Measurements from ENCODE around the gene SEC31A. TPM values are rescaled to one million over a fixed set of nuclear protein-coding genes. Genes with fewer than 3 reads are reported as not detected.

SEC31A gene
- total RNA-seq, 1 donor from 2014 or later, result 210 TPM

DNA sequence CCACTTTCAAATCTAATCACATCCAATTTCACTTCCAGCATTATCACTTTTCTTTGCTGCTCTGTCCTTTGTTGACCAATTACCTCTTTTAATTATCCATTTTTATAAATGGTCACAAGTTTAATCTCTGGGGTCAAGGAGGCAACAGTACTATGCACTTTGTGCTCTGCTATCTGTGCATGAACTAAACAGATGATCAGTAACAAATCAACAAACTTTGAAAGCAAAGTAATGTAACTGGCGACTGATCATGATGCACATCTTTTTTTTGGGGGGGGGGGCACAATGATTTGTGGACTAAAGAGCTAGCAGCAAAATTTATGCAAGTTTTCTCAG, 1.5 kb upstream of the SEC31A start:
- no peaks in the 10 kb centered on the region for H3K27me3 ChIP-seq
- Mint-ChIP-seq H3K4me1 (peaks cover 33% of the 10 kb centered on the region), H3K27me3 (ENCODE audit: insufficient read depth, low read depth) (peaks cover 2% of the 10 kb centered on the region), H3K36me3 (peaks cover 16% of the 10 kb centered on the region), H3K4me3 (peak overlapping the region; percentile 99), H3K27ac (no peak overlapping the region), H3K9me3 (no peaks in the 10 kb centered on the region)
- H3K9me3 ChIP-seq (ENCODE audit: low read depth), result no peaks in the 10 kb centered on the region
- H3F3A ChIP-seq (ENCODE audit: low read depth), result peaks cover 51% of the 10 kb centered on the region
- DNase-seq (ENCODE audit: low spot score), result no peak
- H2AFZ ChIP-seq (replicated peaks), result no peak overlapping the region
- peaks cover 16% of the 10 kb centered on the region for H3K36me3 ChIP-seq
- H3K79me2 ChIP-seq (ENCODE audit: low read depth), result peaks cover 93% of the 10 kb centered on the region
- H3K27ac ChIP-seq, result peak overlapping the region; percentile 92
- H3K4me3 ChIP-seq, result peak overlapping the region; percentile 84
- peaks cover 55% of the 10 kb centered on the region for H4K20me1 ChIP-seq (ENCODE audit: low read depth)
- no peak overlapping the region for H3K9ac ChIP-seq
- H3K4me1 ChIP-seq, result peaks cover 14% of the 10 kb centered on the region
- peak overlapping the region; percentile 83 for H3K4me2 ChIP-seq
- TF ChIP-seq EZH2 (IDR thresholded peaks at IDR 0.05) (no peak), EZH2phosphoT487 (IDR thresholded peaks at IDR 0.05) (no peak)
- TF ChIP-seq, protein P1, sequence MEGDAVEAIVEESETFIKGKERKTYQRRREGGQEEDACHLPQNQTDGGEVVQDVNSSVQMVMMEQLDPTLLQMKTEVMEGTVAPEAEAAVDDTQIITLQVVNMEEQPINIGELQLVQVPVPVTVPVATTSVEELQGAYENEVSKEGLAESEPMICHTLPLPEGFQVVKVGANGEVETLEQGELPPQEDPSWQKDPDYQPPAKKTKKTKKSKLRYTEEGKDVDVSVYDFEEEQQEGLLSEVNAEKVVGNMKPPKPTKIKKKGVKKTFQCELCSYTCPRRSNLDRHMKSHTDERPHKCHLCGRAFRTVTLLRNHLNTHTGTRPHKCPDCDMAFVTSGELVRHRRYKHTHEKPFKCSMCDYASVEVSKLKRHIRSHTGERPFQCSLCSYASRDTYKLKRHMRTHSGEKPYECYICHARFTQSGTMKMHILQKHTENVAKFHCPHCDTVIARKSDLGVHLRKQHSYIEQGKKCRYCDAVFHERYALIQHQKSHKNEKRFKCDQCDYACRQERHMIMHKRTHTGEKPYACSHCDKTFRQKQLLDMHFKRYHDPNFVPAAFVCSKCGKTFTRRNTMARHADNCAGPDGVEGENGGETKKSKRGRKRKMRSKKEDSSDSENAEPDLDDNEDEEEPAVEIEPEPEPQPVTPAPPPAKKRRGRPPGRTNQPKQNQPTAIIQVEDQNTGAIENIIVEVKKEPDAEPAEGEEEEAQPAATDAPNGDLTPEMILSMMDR (IDR thresholded peaks at IDR 0.05), result no peak

DNA sequence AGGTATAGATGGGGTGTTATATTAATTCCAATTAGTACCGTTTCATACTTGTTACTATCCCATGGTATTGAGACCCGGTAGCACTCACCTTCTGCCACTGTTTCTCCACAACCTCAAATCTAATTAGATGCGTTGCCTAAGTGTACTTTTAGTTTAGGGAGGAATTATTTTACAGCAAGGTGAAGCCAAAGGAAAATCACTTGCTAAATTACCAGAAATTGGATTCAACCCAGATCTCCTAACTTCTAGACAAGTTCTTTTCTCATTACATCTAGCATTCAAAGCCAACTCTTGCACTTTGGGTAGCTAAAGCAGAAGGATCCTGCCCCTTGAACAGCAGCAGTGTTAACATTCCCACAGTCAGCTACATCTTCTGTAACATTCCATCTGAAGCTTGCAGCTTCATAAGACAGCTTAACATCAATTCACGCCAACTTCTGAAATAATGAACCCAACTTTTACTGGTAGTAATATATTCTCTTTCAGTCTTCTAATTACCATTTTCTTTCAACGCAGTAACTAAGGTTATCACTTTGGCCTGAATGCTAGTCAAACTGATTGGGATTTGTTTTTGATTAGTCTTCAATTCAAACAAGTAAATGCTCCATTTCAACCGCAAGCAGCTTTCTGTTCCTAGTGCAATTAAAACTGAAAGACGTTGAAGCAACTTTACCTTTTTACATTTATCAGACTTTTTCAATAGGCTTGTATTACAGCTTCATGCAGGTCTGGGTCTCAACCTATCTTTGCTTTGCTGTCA, 934 bp upstream of the SEC31A start:
- Histone ChIP-seq H4K20me1 (ENCODE audit: low read depth) (peaks cover 55% of the 10 kb centered on the region), H3K27me3 (no peaks in the 10 kb centered on the region), H3K4me1 (peaks cover 8% of the 10 kb centered on the region), H3F3A (ENCODE audit: low read depth) (peaks cover 51% of the 10 kb centered on the region), H3K9ac (peak overlapping the region; percentile 46), H3K4me2 (peak overlapping the region; percentile 83), H3K79me2 (ENCODE audit: low read depth) (peaks cover 93% of the 10 kb centered on the region), H3K9me3 (ENCODE audit: low read depth) (no peaks in the 10 kb centered on the region), H3K4me3 (peak overlapping the region; percentile 84), H3K27ac (peak overlapping the region; percentile 92), H3K36me3 (peaks cover 16% of the 10 kb centered on the region), H2AFZ (replicated peaks) (peak overlapping the region; percentile 72)
- Mint-ChIP-seq H3K4me1 (peaks cover 33% of the 10 kb centered on the region), H3K36me3 (peaks cover 14% of the 10 kb centered on the region), H3K27ac (peak overlapping the region; percentile 80), H3K4me3 (peak overlapping the region; percentile 99), H3K9me3 (no peaks in the 10 kb centered on the region), H3K27me3 (ENCODE audit: insufficient read depth, low read depth) (peaks cover 2% of the 10 kb centered on the region)
- TF ChIP-seq EZH2phosphoT487 (IDR thresholded peaks at IDR 0.05) (no peak), EZH2 (IDR thresholded peaks at IDR 0.05) (no peak)
- TF ChIP-seq, protein P1 (IDR thresholded peaks at IDR 0.05), result no peak
- peak; percentile 24 for DNase-seq (ENCODE audit: low spot score)

DNA sequence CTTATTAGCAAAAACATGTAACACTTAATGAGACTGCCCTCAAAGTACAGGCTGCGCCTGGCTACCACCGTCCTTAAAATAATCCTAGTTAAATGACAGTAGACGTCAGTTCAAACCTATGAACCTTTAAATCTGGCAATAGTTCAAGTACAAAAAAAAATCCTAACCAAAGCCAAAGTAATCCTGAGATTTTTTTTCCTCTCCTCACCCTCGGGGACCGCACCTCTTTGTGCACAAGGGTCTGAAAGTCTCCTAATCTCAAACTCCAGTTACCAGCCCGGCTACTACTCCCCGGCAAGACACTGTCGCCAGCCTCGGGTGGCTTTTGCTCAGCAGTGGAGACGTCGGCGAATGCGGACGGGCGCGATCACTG, 439 bp downstream of the SEC31A start:
- H4K20me1 ChIP-seq (ENCODE audit: low read depth), result peaks cover 52% of the 10 kb centered on the region
- H3K4me1 ChIP-seq, result peaks cover 3% of the 10 kb centered on the region
- H3K4me3 ChIP-seq, result peak overlapping the region; percentile 84
- peaks cover 31% of the 10 kb centered on the region for H3K4me1 Mint-ChIP-seq
- no peaks in the 10 kb centered on the region for H3K27me3 ChIP-seq
- H3K4me3 Mint-ChIP-seq, result peak overlapping the region; percentile 99
- peak overlapping the region; percentile 83 for H3K4me2 ChIP-seq
- H3K79me2 ChIP-seq (ENCODE audit: low read depth), result peaks cover 93% of the 10 kb centered on the region
- no peaks in the 10 kb centered on the region for H3K9me3 ChIP-seq (ENCODE audit: low read depth)
- peaks cover 11% of the 10 kb centered on the region for H3K36me3 ChIP-seq
- no peaks in the 10 kb centered on the region for H3K9me3 Mint-ChIP-seq
- no peak for DNase-seq (ENCODE audit: low spot score)
- H3F3A ChIP-seq (ENCODE audit: low read depth), result peaks cover 44% of the 10 kb centered on the region
- H3K36me3 Mint-ChIP-seq, result peaks cover 11% of the 10 kb centered on the region
- H2AFZ ChIP-seq (replicated peaks), result peak overlapping the region; percentile 83
- TF ChIP-seq EZH2phosphoT487 (IDR thresholded peaks at IDR 0.05), result no peak
- H3K9ac ChIP-seq, result peak overlapping the region; percentile 85
- H3K27ac Mint-ChIP-seq, result peak overlapping the region; percentile 97
- H3K27me3 Mint-ChIP-seq (ENCODE audit: insufficient read depth, low read depth), result peaks cover 2% of the 10 kb centered on the region
- H3K27ac ChIP-seq, result peak overlapping the region; percentile 89

DNA sequence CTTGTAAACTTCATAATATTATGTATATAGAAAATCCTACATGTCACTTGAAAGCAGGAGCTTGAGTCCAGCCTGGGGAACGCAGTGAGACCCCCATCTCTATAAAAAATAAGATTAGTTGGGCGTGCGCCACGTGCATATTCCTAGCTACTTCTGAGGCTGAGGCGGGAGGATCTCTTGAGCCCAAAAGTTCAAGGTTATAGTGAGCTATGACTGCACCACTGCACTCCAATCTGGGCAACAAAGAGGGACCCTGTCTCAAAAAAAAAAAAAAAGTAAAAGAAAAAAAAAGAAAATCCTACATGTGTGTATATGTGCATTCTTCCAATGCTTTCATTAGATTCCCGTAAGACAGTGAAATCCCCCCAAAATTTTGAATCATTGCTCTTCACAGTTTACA, 1.7 kb downstream of the SEC31A start:
- Histone ChIP-seq H3K4me3 (peak overlapping the region; percentile 84), H3K4me2 (peak overlapping the region; percentile 83), H3F3A (ENCODE audit: low read depth) (peaks cover 39% of the 10 kb centered on the region), H3K79me2 (ENCODE audit: low read depth) (peaks cover 93% of the 10 kb centered on the region), H3K27ac (no peak overlapping the region), H3K9me3 (ENCODE audit: low read depth) (no peaks in the 10 kb centered on the region), H3K27me3 (no peaks in the 10 kb centered on the region), H3K36me3 (peaks cover 3% of the 10 kb centered on the region), H3K9ac (no peak overlapping the region), H2AFZ (replicated peaks) (no peak overlapping the region), H3K4me1 (peaks cover 3% of the 10 kb centered on the region), H4K20me1 (ENCODE audit: low read depth) (peaks cover 42% of the 10 kb centered on the region)
- Mint-ChIP-seq H3K4me3 (peak overlapping the region; percentile 99), H3K27me3 (ENCODE audit: insufficient read depth, low read depth) (peaks cover 2% of the 10 kb centered on the region), H3K27ac (no peak overlapping the region), H3K9me3 (no peaks in the 10 kb centered on the region), H3K36me3 (peaks cover 11% of the 10 kb centered on the region), H3K4me1 (peaks cover 31% of the 10 kb centered on the region)
- DNase-seq (ENCODE audit: low spot score), result no peak
- TF ChIP-seq, protein P1 (IDR thresholded peaks at IDR 0.05), result no peak
- no peak for TF ChIP-seq EZH2 (IDR thresholded peaks at IDR 0.05)
- TF ChIP-seq EZH2phosphoT487 (IDR thresholded peaks at IDR 0.05), result no peak

Data from neural progenitor cell (in vitro differentiated cells).